HepG2 (cell line): Measurements from ENCODE around the gene RORB. TPM values are rescaled to one million over a fixed set of nuclear protein-coding genes. Genes with fewer than 3 reads are reported as not detected.

Experiments used
- ATAC-seq: fragments of 200-7000 bp; cut with Tn5 transposase; 3 replicates; pipeline ENCODE4 v1.9.1; 2020; ENCODE audit warnings: mild to moderate bottlenecking, moderate library complexity
- BruUV-seq: library from RNA; stranded (reverse); fragments of 400-500 nt; replicated peaks from 2 replicates; lab custom pipeline; 2021; lab: Mats Ljungman, UMichigan
- CTCF ChIA-PET: fragments of 300-600 bp; formaldehyde crosslinking; extraction: SDS; loops from one replicate; lab custom pipeline; 2021; ENCODE audit warnings: low total read pairs, inconsistent platforms, low intra/inter-chr PET ratio; lab: Yijun Ruan, JAX
- POLR2A ChIA-PET: fragments of 350-600 bp; sonication (Branson Sonifier 250); formaldehyde crosslinking; loops from one replicate; lab custom pipeline; 2020; ENCODE audit warnings: antibody characterized with exemption, inconsistent platforms; lab: Yijun Ruan, JAX
- DNase-seq: peaks from one replicate; pipeline ENCODE4 v3.0.0-alpha.2; 2015; ENCODE audit warnings: low spot score
- FAIRE-seq: peaks from 3 replicates; lab custom pipeline; 2011; peaks lifted over from hg19 to GRCh38; lab: Jason Lieb, UNC
- H2AFZ ChIP-seq: one replicate; pipeline ENCODE4 v1.6.1; 2011; ENCODE audit warnings: low read length, inconsistent platforms
- H3K27ac ChIP-seq: fragments of 300-600 bp; 3 replicates; pipeline ENCODE4 v1.8.0; 2011; ENCODE audit warnings: mixed run types, mild to moderate bottlenecking, mixed read lengths, low read length, inconsistent platforms; ENCODE audit not compliant: insufficient read depth; ENCODE audit errors: extremely low read length
- H3K27me3 ChIP-seq, 2 experiments: fragments of 200-600 bp in 1 of 2; 2 replicates in 1 of 2; 3 replicates in 1 of 2; pipeline versions ENCODE4 v1.6.0 to v1.8.0; 2011; ENCODE audit warnings: low read length in 2 of 2, mild to moderate bottlenecking in 2 of 2, moderate library complexity in 2 of 2, inconsistent platforms in 1 of 2; ENCODE audit not compliant: insufficient read depth in 2 of 2, control insufficient read depth in 1 of 2
- H3K36me3 ChIP-seq, 2 experiments: fragments of 200-600 bp in 1 of 2; replicated peaks in 1 of 2; 2 replicates in 1 of 2; 3 replicates in 1 of 2; pipeline versions ENCODE4 v1.5.1 to v1.8.0; 2011; ENCODE audit warnings: low read length in 2 of 2, inconsistent platforms in 1 of 2; ENCODE audit not compliant: insufficient read depth in 2 of 2, control insufficient read depth in 1 of 2
- H3K4me1 ChIP-seq: 2 replicates; pipeline ENCODE4 v1.5.1; 2012; ENCODE audit warnings: low read length, inconsistent platforms; ENCODE audit not compliant: insufficient read depth
- H3K4me2 ChIP-seq: 2 replicates; pipeline ENCODE4 v1.6.0; 2011; ENCODE audit warnings: low read depth, low read length, inconsistent platforms
- H3K4me3 ChIP-seq, 3 experiments: fragments of 200-600 bp in 1 of 3; sonication (generic), shearing (Covaris generic) in 1 of 3; replicated peaks in 1 of 3; 2 replicates each; pipeline ENCODE4 v1.5.1; 2011 to 2016; ENCODE audit warnings: low read length in 3 of 3, inconsistent platforms in 2 of 3, low read depth in 2 of 3, mild to moderate bottlenecking in 2 of 3, control low read depth in 1 of 3, mixed read lengths in 1 of 3; ENCODE audit not compliant: insufficient read depth in 1 of 3
- H3K79me2 ChIP-seq: one replicate; pipeline ENCODE4 v1.6.1; 2011; ENCODE audit warnings: low read length, inconsistent platforms; ENCODE audit not compliant: insufficient read depth
- H3K9ac ChIP-seq: 2 replicates; pipeline ENCODE4 v1.6.0; 2011; ENCODE audit warnings: mild to moderate bottlenecking, low read depth, low read length, inconsistent platforms; ENCODE audit not compliant: insufficient read depth
- H3K9me3 ChIP-seq: 2 replicates; pipeline ENCODE4 v1.5.1; 2012; ENCODE audit warnings: mild to moderate bottlenecking, low read length
- H4K20me1 ChIP-seq: 2 replicates; pipeline ENCODE4 v1.6.0; 2011; ENCODE audit warnings: inconsistent platforms, mild to moderate bottlenecking, low read length, moderate library complexity; ENCODE audit not compliant: insufficient read depth
- CBX5 ChIP-seq: sonication (generic); formaldehyde crosslinking; IDR thresholded peaks from 2 replicates; pipeline ENCODE4 v1.4.0; 2020; ENCODE audit warnings: missing genetic modification reagents, borderline replicate concordance
- DPF2 ChIP-seq: sonication (generic); formaldehyde crosslinking; IDR thresholded peaks from 2 replicates; pipeline ENCODE4 v1.4.0; 2020; ENCODE audit warnings: mild to moderate bottlenecking, low read depth, missing genetic modification reagents, borderline replicate concordance
- KDM5B ChIP-seq: sonication (generic); formaldehyde crosslinking; IDR thresholded peaks from 2 replicates; pipeline ENCODE4 v1.4.0; 2020; ENCODE audit warnings: missing genetic modification reagents, mild to moderate bottlenecking, borderline replicate concordance
- NONO ChIP-seq, 2 experiments: fragments of 450-650 bp in 1 of 2; sonication (generic) in 1 of 2; formaldehyde crosslinking in 1 of 2; IDR thresholded peaks in 1 of 2; conservative IDR thresholded peaks in 1 of 2; 2 replicates each; pipeline versions ENCODE4 v1.6.1 to v1.8.0; 2017 to 2022; ENCODE audit warnings: mild to moderate bottlenecking in 1 of 2, missing genetic modification reagents in 1 of 2, moderate library complexity in 1 of 2
- PAF1 ChIP-seq: IDR thresholded peaks from 2 replicates; pipeline ENCODE4 v1.6.1; 2016; ENCODE audit warnings: missing genetic modification reagents, missing compliant biosample characterization
- REPIN1 ChIP-seq: sonication (generic); formaldehyde crosslinking; IDR thresholded peaks from 2 replicates; pipeline ENCODE4 v1.8.0; 2022; ENCODE audit warnings: missing genetic modification reagents, low read depth, mild to moderate bottlenecking, borderline replicate concordance
- ZNF878 ChIP-seq: sonication (generic); formaldehyde crosslinking; IDR thresholded peaks from 2 replicates; pipeline ENCODE4 v1.8.1; 2023; ENCODE audit warnings: mild to moderate bottlenecking, missing genetic modification reagents, moderate library complexity
- WGBS: methylation state at CpG from one replicate; pipeline ENCODE4 v1.1.6; 2017; ENCODE audit warnings: low lambda C conversion rate; 5-methylcytosine and 5-hydroxymethylcytosine counted together
- in situ Hi-C: cut with HindIII; loops from 2 replicates; pipeline ENCODE4 v1.10.0; 2017; ENCODE audit warnings: low pct_unique_long_range_greater_than_20kb; ENCODE audit not compliant: extremely low pct_ligation_motif_present
- intact Hi-C: fragments of 100-400 bp; cut with micrococcal nuclease; formaldehyde crosslinking; loops from one replicate; pipeline ENCODE4 v1.10.0; 2022; ENCODE audit not compliant: unreplicated experiment
- polyA plus RNA-seq, 8 experiments: library from polyadenylated mRNA; depleted of rRNA in 3 of 8; stranded (reverse) in 7 of 8; unstranded in 1 of 8; fragments of >200 nt; fragmentation: Illumina TruSeq in 4 of 8; extraction: Trizol in 4 of 8; gene quantifications; 2 replicates each; pipeline versions ENCODE4 v1.2.1 to v1.2.3, GENCODE V29; 2011 to 2016; ENCODE audit warnings: low read depth in 4 of 8, missing spikeins in 1 of 8, mixed read lengths in 1 of 8; ENCODE audit not compliant: insufficient read depth in 1 of 8
- total RNA-seq, 5 experiments: library from RNA; depleted of rRNA; stranded (reverse); fragments of >200 nt; fragmentation: Illumina TruSeq; extraction: Trizol; gene quantifications; 2 replicates each; pipeline ENCODE4 v1.2.3, GENCODE V29; 2016; ENCODE audit warnings: low read depth in 1 of 5
- TF ChIP-seq, protein P1 (sequence below): sonication (generic); formaldehyde crosslinking; IDR thresholded peaks from 2 replicates; pipeline ENCODE4 v1.8.0; 2022; ENCODE audit warnings: low read depth, missing genetic modification reagents
- TF ChIP-seq, protein P2 (sequence below): sonication (generic); formaldehyde crosslinking; IDR thresholded peaks from 2 replicates; pipeline ENCODE4 v1.4.0; 2020; ENCODE audit warnings: mild to moderate bottlenecking, missing genetic modification reagents
- TF ChIP-seq, protein P3 (sequence below): sonication (generic); formaldehyde crosslinking; IDR thresholded peaks from 2 replicates; pipeline ENCODE4; 2020; ENCODE audit warnings: missing genetic modification reagents, mild to moderate bottlenecking, borderline replicate concordance

RORB gene
- total and polyA plus RNA-seq, 2 of the 13 experiments (the other 11 are each of a cell fraction or from before 2014, with no cell fraction given) = not detected

DNA sequence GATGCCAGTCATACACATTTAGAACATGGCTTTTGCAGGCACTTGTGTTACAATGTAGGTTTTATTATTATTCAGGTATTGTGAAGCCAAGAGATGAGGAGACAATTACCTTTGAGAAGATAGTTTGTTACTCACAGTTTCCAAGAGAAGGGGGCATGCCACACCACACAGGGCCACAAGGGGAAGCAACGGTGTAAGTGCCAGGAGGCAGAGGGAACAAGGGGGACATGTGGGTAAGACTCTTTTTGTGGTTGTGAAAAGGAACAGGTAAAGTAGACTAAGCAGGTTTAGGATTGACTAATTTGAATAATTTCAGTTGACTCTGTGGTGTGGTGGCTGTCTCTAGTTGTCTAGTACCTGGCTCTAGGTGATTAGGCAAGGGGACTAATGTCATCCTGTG lies 199.4 kb downstream of the RORB start:
- FAIRE-seq (no peak), DNase-seq (no peak), ATAC-seq (peak; percentile 65)
- no peak overlapping the region for H3K4me3 ChIP-seq
- H3K79me2 ChIP-seq = no peaks in the 10 kb centered on the region
- no peaks in the 10 kb centered on the region for H3K36me3 ChIP-seq
- no peak overlapping the region for H3K9ac ChIP-seq
- no peak overlapping the region for H3K27ac ChIP-seq
- TF ChIP-seq KDM5B (CRISPR knock-in tag) (no peak), REPIN1 (CRISPR knock-in tag) (no peak), DPF2 (CRISPR knock-in tag) (no peak), CBX5 (CRISPR knock-in tag) (no peak), ZNF878 (CRISPR knock-in tag) (no peak), NONO (IDR thresholded peaks at IDR 0.05) (no peak), NONO (CRISPR knock-in tag; conservative IDR thresholded peaks at IDR 0.05) (no peak), PAF1 (CRISPR knock-in tag) (no peak)
- TF ChIP-seq, protein P1, sequence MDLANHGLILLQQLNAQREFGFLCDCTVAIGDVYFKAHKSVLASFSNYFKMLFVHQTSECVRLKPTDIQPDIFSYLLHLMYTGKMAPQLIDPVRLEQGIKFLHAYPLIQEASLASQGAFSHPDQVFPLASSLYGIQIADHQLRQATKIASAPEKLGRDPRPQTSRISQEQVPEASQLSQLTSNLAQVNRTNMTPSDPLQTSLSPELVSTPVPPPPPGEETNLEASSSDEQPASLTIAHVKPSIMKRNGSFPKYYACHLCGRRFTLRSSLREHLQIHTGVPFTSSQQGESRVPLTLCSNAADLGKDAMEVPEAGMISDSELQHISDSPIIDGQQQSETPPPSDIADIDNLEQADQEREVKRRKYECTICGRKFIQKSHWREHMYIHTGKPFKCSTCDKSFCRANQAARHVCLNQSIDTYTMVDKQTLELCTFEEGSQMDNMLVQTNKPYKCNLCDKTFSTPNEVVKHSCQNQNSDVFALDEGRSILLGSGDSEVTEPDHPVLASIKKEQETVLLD (CRISPR knock-in tag) = no peak
- TF ChIP-seq, protein P2, sequence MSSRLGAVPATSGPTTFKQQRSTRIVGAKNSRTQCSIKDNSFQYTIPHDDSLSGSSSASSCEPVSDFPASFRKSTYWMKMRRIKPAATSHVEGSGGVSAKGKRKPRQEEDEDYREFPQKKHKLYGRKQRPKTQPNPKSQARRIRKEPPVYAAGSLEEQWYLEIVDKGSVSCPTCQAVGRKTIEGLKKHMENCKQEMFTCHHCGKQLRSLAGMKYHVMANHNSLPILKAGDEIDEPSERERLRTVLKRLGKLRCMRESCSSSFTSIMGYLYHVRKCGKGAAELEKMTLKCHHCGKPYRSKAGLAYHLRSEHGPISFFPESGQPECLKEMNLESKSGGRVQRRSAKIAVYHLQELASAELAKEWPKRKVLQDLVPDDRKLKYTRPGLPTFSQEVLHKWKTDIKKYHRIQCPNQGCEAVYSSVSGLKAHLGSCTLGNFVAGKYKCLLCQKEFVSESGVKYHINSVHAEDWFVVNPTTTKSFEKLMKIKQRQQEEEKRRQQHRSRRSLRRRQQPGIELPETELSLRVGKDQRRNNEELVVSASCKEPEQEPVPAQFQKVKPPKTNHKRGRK = no peak
- TF ChIP-seq, protein P3, sequence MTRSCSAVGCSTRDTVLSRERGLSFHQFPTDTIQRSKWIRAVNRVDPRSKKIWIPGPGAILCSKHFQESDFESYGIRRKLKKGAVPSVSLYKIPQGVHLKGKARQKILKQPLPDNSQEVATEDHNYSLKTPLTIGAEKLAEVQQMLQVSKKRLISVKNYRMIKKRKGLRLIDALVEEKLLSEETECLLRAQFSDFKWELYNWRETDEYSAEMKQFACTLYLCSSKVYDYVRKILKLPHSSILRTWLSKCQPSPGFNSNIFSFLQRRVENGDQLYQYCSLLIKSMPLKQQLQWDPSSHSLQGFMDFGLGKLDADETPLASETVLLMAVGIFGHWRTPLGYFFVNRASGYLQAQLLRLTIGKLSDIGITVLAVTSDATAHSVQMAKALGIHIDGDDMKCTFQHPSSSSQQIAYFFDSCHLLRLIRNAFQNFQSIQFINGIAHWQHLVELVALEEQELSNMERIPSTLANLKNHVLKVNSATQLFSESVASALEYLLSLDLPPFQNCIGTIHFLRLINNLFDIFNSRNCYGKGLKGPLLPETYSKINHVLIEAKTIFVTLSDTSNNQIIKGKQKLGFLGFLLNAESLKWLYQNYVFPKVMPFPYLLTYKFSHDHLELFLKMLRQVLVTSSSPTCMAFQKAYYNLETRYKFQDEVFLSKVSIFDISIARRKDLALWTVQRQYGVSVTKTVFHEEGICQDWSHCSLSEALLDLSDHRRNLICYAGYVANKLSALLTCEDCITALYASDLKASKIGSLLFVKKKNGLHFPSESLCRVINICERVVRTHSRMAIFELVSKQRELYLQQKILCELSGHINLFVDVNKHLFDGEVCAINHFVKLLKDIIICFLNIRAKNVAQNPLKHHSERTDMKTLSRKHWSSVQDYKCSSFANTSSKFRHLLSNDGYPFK (CRISPR knock-in tag) = no peak
- no peaks in the 10 kb centered on the region for H3K4me1 ChIP-seq
- WGBS = 0% methylated on average over 1 of the region's 1 CpG
- in situ Hi-C loops = no loop called here
- H2AFZ ChIP-seq = no peak overlapping the region
- no peaks in the 10 kb centered on the region for H3K27me3 ChIP-seq
- no peaks in the 10 kb centered on the region for H4K20me1 ChIP-seq
- BruUV-seq = no TSS peak
- H3K4me2 ChIP-seq = no peak overlapping the region
- POLR2A ChIA-PET = no interaction called here
- intact Hi-C loops = no loop called here
- H3K9me3 ChIP-seq = no peaks in the 10 kb centered on the region
- CTCF ChIA-PET = no interaction called here
